SK-N-SH treated with all-trans-retinoic acid at 6 μM for 48 hours (cell line): Measurements from ENCODE around the gene UGP2.

Experiments
- ATAC-seq: fragments of 200-7000 bp; cut with Tn5 transposase; 3 replicates; pipeline ENCODE4 v1.9.1; 2020; ENCODE audit warnings: mild to moderate bottlenecking, moderate library complexity
- ARNTL ChIP-seq: fragments of 450-650 bp; formaldehyde crosslinking; IDR thresholded peaks from 2 replicates; pipeline ENCODE4 v1.5.0; 2020; ENCODE audit warnings: low read depth, mild to moderate bottlenecking, moderate library complexity, borderline replicate concordance
- BACH2 ChIP-seq: fragments of 250-450 bp; sonication (Bioruptor Pico); IDR thresholded peaks from 2 replicates; pipeline ENCODE4 v1.9.0; 2021; ENCODE audit warnings: mild to moderate bottlenecking, borderline replicate concordance
- CSDC2 ChIP-seq: fragments of 250-450 bp; sonication (Bioruptor Pico); IDR thresholded peaks from 2 replicates; pipeline ENCODE4 v1.5.0; 2020; ENCODE audit warnings: mild to moderate bottlenecking, moderate library complexity
- ESRRG ChIP-seq: fragments of 250-450 bp; sonication (Bioruptor Pico); IDR thresholded peaks from 2 replicates; pipeline ENCODE4 v1.6.1; 2021; ENCODE audit warnings: mild to moderate bottlenecking
- GLIS3 ChIP-seq: fragments of 250-450 bp; sonication (Bioruptor Pico); IDR thresholded peaks from 2 replicates; pipeline ENCODE4 v1.5.0; 2020; ENCODE audit warnings: mild to moderate bottlenecking, moderate library complexity
- ISL1 ChIP-seq: fragments of 250-450 bp; sonication (Bioruptor Pico); IDR thresholded peaks from 2 replicates; pipeline ENCODE4 v2.1.2; 2022; ENCODE audit warnings: mild to moderate bottlenecking, moderate library complexity
- OSR1 ChIP-seq: fragments of 250-450 bp; sonication (Bioruptor Pico); IDR thresholded peaks from 2 replicates; pipeline ENCODE4 v1.8.0; 2022; ENCODE audit warnings: moderate library complexity, mild to moderate bottlenecking, inconsistent platforms
- PPARA ChIP-seq: fragments of 250-450 bp; sonication (Bioruptor Pico); IDR thresholded peaks from 2 replicates; pipeline ENCODE4 v1.5.0; 2020; ENCODE audit warnings: mild to moderate bottlenecking, borderline replicate concordance
- RARB ChIP-seq: fragments of 250-450 bp; sonication (Bioruptor Pico); IDR thresholded peaks from 2 replicates; pipeline ENCODE4 v1.8.0; 2021; ENCODE audit warnings: mild to moderate bottlenecking, moderate library complexity
- SNAI2 ChIP-seq: fragments of 250-450 bp; sonication (Bioruptor Pico); IDR thresholded peaks from 2 replicates; pipeline ENCODE4 v1.5.0; 2020; ENCODE audit warnings: mild to moderate bottlenecking, moderate library complexity
- TCF4 ChIP-seq: fragments of 250-450 bp; sonication (Bioruptor Pico); IDR thresholded peaks from 2 replicates; pipeline ENCODE4 v1.8.0; 2021; ENCODE audit warnings: mild to moderate bottlenecking, moderate library complexity, borderline replicate concordance
- TOX ChIP-seq: fragments of 250-450 bp; sonication (Bioruptor Pico); IDR thresholded peaks from 2 replicates; pipeline ENCODE4 v1.8.0; 2021; ENCODE audit warnings: mild to moderate bottlenecking, moderate library complexity, borderline replicate concordance
- ZC3H10 ChIP-seq: fragments of 250-450 bp; sonication (Bioruptor Pico); IDR thresholded peaks from 2 replicates; pipeline ENCODE4 v1.5.1; 2021; ENCODE audit warnings: mild to moderate bottlenecking, moderate library complexity
- ZFP3 ChIP-seq: fragments of 250-450 bp; sonication (Bioruptor Pico); IDR thresholded peaks from 2 replicates; pipeline ENCODE4 v1.5.0; 2020; ENCODE audit warnings: mild to moderate bottlenecking, moderate library complexity
- ZFP30 ChIP-seq: fragments of 450-650 bp; formaldehyde crosslinking; IDR thresholded peaks from 2 replicates; pipeline ENCODE4 v1.5.0; 2022; ENCODE audit warnings: mild to moderate bottlenecking, moderate library complexity
- ZNF565 ChIP-seq: fragments of 450-650 bp; formaldehyde crosslinking; conservative IDR thresholded peaks from 2 replicates; pipeline ENCODE4 v1.5.0; 2020; ENCODE audit warnings: low read depth, mild to moderate bottlenecking, moderate library complexity
- ZNF70 ChIP-seq: fragments of 450-650 bp; formaldehyde crosslinking; IDR thresholded peaks from 2 replicates; pipeline ENCODE4 v1.5.0; 2020; ENCODE audit warnings: mild to moderate bottlenecking, moderate library complexity
- ZNF8 ChIP-seq: fragments of 450-650 bp; formaldehyde crosslinking; IDR thresholded peaks from 2 replicates; pipeline ENCODE4 v1.5.0; 2020; ENCODE audit warnings: mild to moderate bottlenecking, moderate library complexity
- TF ChIP-seq, protein P1 (sequence below): fragments of 250-450 bp; sonication (Bioruptor Pico); IDR thresholded peaks from 2 replicates; pipeline ENCODE4 v1.5.0; 2020; ENCODE audit warnings: mild to moderate bottlenecking, moderate library complexity
- TF ChIP-seq, protein P2 (sequence below): fragments of 250-450 bp; sonication (Bioruptor Pico); IDR thresholded peaks from 2 replicates; pipeline ENCODE4 v1.8.0; 2020; ENCODE audit warnings: mild to moderate bottlenecking, moderate library complexity, borderline replicate concordance
- TF ChIP-seq, protein P3 (sequence below): fragments of 250-450 bp; sonication (Bioruptor Pico); IDR thresholded peaks from 2 replicates; pipeline ENCODE4 v1.5.1; 2021; ENCODE audit warnings: mild to moderate bottlenecking, moderate library complexity
- TF ChIP-seq, protein P4 (sequence below): fragments of 250-450 bp; sonication (Bioruptor Pico); IDR thresholded peaks from 2 replicates; pipeline ENCODE4 v1.5.1; 2020; ENCODE audit warnings: low read depth, mild to moderate bottlenecking, moderate library complexity

The UGP2 gene

DNA sequence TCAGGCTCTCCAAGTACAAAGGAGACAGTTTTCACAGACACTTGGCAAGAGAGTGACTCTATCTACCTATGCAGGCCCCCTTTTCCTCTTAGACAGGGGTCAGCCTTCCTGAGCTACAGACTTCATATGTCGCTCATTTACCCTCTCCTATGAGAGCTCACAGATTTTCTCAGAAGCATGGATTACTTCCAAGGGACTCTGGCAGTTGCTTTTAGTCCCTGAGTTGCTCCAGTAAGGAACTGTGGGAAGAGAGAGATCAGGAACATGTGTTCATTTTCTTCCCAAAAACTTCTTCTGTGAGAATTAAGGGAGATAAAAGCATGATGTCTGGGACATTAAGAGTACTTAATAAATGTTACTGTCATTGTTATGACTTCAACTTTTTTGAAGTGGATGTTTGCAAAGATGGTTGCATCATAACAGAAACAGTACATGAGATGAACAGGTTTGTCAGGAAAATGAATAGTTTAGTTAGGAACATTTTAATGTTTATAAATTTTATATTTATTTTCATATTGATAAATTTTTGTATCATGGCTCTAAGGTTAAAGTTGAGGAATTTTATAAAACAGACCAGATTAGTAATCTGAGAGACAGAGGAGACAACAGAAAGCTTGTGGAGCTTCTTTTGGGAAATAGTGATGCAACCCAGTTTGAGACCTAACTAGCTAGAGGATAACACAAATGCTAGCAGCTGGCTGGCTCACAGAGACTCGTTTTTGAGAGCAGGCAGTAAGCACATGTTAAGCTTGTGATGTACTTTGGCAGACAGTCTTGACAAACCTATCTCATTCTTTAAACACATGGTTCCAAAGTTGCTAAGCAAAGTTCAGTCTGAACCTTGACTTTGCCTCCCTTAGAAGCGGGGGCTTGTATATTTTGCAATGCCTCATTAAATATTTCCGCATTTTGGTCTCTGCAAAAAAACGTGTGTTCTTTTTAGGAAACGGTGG lies 21.7 kb upstream of the UGP2 start:
- TF ChIP-seq OSR1 (CRISPR knock-in tag), result no peak
- TF ChIP-seq ZNF70 (CRISPR knock-in tag), result no peak
- TF ChIP-seq, protein P1, sequence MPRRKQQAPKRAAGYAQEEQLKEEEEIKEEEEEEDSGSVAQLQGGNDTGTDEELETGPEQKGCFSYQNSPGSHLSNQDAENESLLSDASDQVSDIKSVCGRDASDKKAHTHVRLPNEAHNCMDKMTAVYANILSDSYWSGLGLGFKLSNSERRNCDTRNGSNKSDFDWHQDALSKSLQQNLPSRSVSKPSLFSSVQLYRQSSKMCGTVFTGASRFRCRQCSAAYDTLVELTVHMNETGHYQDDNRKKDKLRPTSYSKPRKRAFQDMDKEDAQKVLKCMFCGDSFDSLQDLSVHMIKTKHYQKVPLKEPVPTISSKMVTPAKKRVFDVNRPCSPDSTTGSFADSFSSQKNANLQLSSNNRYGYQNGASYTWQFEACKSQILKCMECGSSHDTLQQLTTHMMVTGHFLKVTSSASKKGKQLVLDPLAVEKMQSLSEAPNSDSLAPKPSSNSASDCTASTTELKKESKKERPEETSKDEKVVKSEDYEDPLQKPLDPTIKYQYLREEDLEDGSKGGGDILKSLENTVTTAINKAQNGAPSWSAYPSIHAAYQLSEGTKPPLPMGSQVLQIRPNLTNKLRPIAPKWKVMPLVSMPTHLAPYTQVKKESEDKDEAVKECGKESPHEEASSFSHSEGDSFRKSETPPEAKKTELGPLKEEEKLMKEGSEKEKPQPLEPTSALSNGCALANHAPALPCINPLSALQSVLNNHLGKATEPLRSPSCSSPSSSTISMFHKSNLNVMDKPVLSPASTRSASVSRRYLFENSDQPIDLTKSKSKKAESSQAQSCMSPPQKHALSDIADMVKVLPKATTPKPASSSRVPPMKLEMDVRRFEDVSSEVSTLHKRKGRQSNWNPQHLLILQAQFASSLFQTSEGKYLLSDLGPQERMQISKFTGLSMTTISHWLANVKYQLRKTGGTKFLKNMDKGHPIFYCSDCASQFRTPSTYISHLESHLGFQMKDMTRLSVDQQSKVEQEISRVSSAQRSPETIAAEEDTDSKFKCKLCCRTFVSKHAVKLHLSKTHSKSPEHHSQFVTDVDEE (CRISPR knock-in tag), result no peak
- no peak for TF ChIP-seq ESRRG (CRISPR knock-in tag)
- TF ChIP-seq SNAI2 (CRISPR knock-in tag), result no peak
- TF ChIP-seq ISL1 (CRISPR knock-in tag), result peak; percentile 43; the same call in 1 of the 2 replicates
- no peak for ATAC-seq

DNA sequence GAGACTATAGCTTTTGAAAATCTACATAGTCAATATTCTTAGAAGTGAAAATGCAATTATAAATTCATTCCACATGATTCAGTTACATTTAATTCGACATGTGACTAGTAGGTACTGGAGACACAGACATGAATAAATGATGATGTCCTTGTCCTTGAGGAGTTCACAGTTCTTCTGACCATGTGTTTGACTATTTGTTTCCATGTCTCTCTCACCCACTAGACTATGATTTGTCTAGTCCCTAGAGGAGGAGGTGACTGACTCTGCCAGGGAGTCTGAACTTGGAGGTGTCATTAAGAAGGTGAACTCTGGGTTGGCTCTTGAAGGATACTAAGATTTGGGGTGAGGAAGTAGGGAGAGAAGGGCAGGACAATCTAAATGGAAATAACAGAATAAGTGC lies 20.7 kb upstream of the UGP2 start:
- TF ChIP-seq ZFP30 (CRISPR knock-in tag) (no peak), ZNF565 (CRISPR knock-in tag) (no peak), SNAI2 (CRISPR knock-in tag) (no peak), RARB (CRISPR knock-in tag) (no peak), BACH2 (CRISPR knock-in tag) (no peak), ESRRG (CRISPR knock-in tag) (no peak), ZFP3 (CRISPR knock-in tag) (no peak), ARNTL (no peak), OSR1 (CRISPR knock-in tag) (no peak), ZNF70 (CRISPR knock-in tag) (no peak), CSDC2 (no peak), ZNF8 (CRISPR knock-in tag) (no peak), PPARA (no peak), TOX (CRISPR knock-in tag) (no peak), ISL1 (CRISPR knock-in tag) (no peak)
- TF ChIP-seq, protein P2, sequence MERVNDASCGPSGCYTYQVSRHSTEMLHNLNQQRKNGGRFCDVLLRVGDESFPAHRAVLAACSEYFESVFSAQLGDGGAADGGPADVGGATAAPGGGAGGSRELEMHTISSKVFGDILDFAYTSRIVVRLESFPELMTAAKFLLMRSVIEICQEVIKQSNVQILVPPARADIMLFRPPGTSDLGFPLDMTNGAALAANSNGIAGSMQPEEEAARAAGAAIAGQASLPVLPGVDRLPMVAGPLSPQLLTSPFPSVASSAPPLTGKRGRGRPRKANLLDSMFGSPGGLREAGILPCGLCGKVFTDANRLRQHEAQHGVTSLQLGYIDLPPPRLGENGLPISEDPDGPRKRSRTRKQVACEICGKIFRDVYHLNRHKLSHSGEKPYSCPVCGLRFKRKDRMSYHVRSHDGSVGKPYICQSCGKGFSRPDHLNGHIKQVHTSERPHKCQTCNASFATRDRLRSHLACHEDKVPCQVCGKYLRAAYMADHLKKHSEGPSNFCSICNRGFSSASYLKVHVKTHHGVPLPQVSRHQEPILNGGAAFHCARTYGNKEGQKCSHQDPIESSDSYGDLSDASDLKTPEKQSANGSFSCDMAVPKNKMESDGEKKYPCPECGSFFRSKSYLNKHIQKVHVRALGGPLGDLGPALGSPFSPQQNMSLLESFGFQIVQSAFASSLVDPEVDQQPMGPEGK (CRISPR knock-in tag), result no peak
- TF ChIP-seq, protein P3, sequence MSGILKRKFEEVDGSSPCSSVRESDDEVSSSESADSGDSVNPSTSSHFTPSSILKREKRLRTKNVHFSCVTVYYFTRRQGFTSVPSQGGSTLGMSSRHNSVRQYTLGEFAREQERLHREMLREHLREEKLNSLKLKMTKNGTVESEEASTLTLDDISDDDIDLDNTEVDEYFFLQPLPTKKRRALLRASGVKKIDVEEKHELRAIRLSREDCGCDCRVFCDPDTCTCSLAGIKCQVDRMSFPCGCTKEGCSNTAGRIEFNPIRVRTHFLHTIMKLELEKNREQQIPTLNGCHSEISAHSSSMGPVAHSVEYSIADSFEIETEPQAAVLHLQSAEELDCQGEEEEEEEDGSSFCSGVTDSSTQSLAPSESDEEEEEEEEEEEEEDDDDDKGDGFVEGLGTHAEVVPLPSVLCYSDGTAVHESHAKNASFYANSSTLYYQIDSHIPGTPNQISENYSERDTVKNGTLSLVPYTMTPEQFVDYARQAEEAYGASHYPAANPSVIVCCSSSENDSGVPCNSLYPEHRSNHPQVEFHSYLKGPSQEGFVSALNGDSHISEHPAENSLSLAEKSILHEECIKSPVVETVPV (CRISPR knock-in tag), result no peak
- TF ChIP-seq, protein P1 (CRISPR knock-in tag), result no peak
- no peak for ATAC-seq

DNA sequence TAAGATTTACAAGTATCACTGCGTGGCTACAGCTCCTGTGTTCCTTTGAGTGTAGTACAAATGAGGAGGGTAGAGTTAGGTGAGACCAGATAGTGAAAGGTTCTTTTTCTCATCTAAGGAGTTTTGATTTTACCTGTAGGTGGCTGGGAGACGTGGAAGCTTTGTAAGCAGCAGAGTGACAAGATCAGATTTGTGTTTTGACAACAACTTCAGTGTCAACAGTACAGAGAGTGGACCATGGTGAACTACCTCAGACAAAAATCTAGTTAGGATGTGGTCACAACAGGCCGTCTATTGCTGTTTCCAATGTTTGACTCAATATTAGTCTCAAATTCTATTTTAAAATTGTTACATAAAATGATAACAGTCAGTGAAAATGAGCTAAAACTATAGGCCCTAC lies 20.3 kb upstream of the UGP2 start:
- no peak for ATAC-seq
- TF ChIP-seq PPARA (no peak), ARNTL (no peak), OSR1 (CRISPR knock-in tag) (no peak), ZC3H10 (no peak), ZNF565 (CRISPR knock-in tag) (no peak), ESRRG (CRISPR knock-in tag) (no peak), GLIS3 (CRISPR knock-in tag) (no peak), ZNF70 (CRISPR knock-in tag) (no peak), BACH2 (CRISPR knock-in tag) (no peak), TCF4 (CRISPR knock-in tag) (no peak), TOX (CRISPR knock-in tag) (no peak), ISL1 (CRISPR knock-in tag) (no peak)
- TF ChIP-seq, protein P4, sequence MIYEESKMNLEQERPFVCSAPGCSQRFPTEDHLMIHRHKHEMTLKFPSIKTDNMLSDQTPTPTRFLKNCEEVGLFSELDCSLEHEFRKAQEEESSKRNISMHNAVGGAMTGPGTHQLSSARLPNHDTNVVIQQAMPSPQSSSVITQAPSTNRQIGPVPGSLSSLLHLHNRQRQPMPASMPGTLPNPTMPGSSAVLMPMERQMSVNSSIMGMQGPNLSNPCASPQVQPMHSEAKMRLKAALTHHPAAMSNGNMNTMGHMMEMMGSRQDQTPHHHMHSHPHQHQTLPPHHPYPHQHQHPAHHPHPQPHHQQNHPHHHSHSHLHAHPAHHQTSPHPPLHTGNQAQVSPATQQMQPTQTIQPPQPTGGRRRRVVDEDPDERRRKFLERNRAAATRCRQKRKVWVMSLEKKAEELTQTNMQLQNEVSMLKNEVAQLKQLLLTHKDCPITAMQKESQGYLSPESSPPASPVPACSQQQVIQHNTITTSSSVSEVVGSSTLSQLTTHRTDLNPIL (CRISPR knock-in tag), result no peak
- TF ChIP-seq, all 23 proteins: peak for 0
